Hematopoietic multipotent progenitor cell treated with erythropoietin and hydrocortisone succinate and interleukin-3 and kit ligand, for 17 days (in vitro differentiated cells): ENCODE results near the gene SORCS2.

Experiments
- DNase-seq: peaks from one replicate; pipeline ENCODE4 v3.0.0-alpha.2; 2015; ENCODE audit warnings: low spot score

Gene SORCS2

GRCh38 chr4:7186031-7186430 is 6.3 kb upstream of the SORCS2 start:
- DNase-seq = no peak

- DNase-seq = no peak
Measured at GRCh38 chr4:7186516-7187167, 5.7 kb upstream of the SORCS2 start.

GRCh38 chr4:7187168-7187535 is 5.2 kb upstream of the SORCS2 start:
- no peak for DNase-seq

- DNase-seq = no peak
Measured at GRCh38 chr4:7187691-7188090, 4.6 kb upstream of the SORCS2 start.

- DNase-seq = no peak
Measured at GRCh38 chr4:7189066-7189465, 3.3 kb upstream of the SORCS2 start.

GRCh38 chr4:7189475-7190277 is 2.7 kb upstream of the SORCS2 start:
- no peak for DNase-seq

GRCh38 chr4:7190278-7190594 is 2.1 kb upstream of the SORCS2 start:
- no peak for DNase-seq

GRCh38 chr4:7190691-7191545 is 1.4 kb upstream of the SORCS2 start:
- no peak for DNase-seq

GRCh38 chr4:7191546-7192251 is 639 bp upstream of the SORCS2 start:
- DNase-seq = no peak

GRCh38 chr4:7193030-7193958 is 956 bp downstream of the SORCS2 start:
- DNase-seq = no peak

GRCh38 chr4:7194251-7195140 is 2.2 kb downstream of the SORCS2 start:
- no peak for DNase-seq

- DNase-seq = no peak
Measured at GRCh38 chr4:7195141-7195515, 2.8 kb downstream of the SORCS2 start.

- DNase-seq = no peak
Measured at GRCh38 chr4:7195546-7196287, 3.4 kb downstream of the SORCS2 start.

GRCh38 chr4:7196288-7196651 is 3.9 kb downstream of the SORCS2 start:
- no peak for DNase-seq

- DNase-seq = no peak
Measured at GRCh38 chr4:7196736-7197135, 4.4 kb downstream of the SORCS2 start.

- DNase-seq = no peak
Measured at GRCh38 chr4:7197910-7198309, 5.6 kb downstream of the SORCS2 start.

GRCh38 chr4:7198440-7199128 is 6.2 kb downstream of the SORCS2 start:
- DNase-seq = no peak

- no peak for DNase-seq
Measured at GRCh38 chr4:7199129-7199725, 6.9 kb downstream of the SORCS2 start.
